Colonic mucosa (tissue), 4 donors: ENCODE data around the gene ACSF3. TPM values are rescaled to one million over a fixed set of nuclear protein-coding genes. Genes with fewer than 3 reads are reported as not detected.

Experiments used
- DNase-seq: peaks from one replicate; pipeline ENCODE4 v3.0.0-alpha.2; 2020
- H3K27ac ChIP-seq: fragments of 200-600 bp; one replicate; pipeline ENCODE4 v1.8.0; 2021
- H3K27me3 ChIP-seq: fragments of 200-600 bp; one replicate; pipeline ENCODE4 v1.8.0; 2021
- H3K36me3 ChIP-seq: fragments of 200-600 bp; one replicate; pipeline ENCODE4 v1.8.0; 2021
- H3K4me1 ChIP-seq: fragments of 200-600 bp; one replicate; pipeline ENCODE4 v1.8.0; 2021; ENCODE audit warnings: mild to moderate bottlenecking
- H3K4me3 ChIP-seq: fragments of 200-600 bp; one replicate; pipeline ENCODE4 v1.8.0; 2021
- H3K9ac ChIP-seq, 2 donors: one replicate each; pipeline ENCODE4 v1.7.0; 2013; ENCODE audit warnings: control low read depth in 2 of 2, low read depth in 2 of 2, low read length in 2 of 2
- H3K9me3 ChIP-seq: fragments of 200-600 bp; one replicate; pipeline ENCODE4 v1.8.0; 2021
- CTCF ChIP-seq: fragments of 200-600 bp; IDR thresholded peaks from one replicate; pipeline ENCODE4 v1.8.0; 2022; ENCODE audit warnings: antibody characterized with exemption, mild to moderate bottlenecking
- intact Hi-C: fragments of 100-400 bp; cut with DNase I; formaldehyde crosslinking; loops from one replicate; pipeline ENCODE4 v1.14.1; 2022
- total RNA-seq, 2 donors: library from RNA; stranded (reverse); fragmentation: NEBNext Ultra II Directional in 1 of 2; extraction: Animal tissue kit (Norgen Biotek cat#: 25700) in 1 of 2; gene quantifications; one replicate each; pipeline ENCODE4 v1.2.1, GENCODE V29; 2021
- donor health status: healthy.
- donor health status: DM: no; HTN: no; CAD: no.
- donor health status: DM: no; HTN: no; CAD: no.

Gene ACSF3
- total RNA-seq, 2 donors from 2014 or later: 60.2 TPM

- H3K27ac ChIP-seq: no peak overlapping the region
- DNase-seq: no peak
- intact Hi-C loops: no loop called here
- no peak for TF ChIP-seq CTCF
- H3K4me1 ChIP-seq: no peaks in the 10 kb centered on the region
- no peak overlapping the region for H3K9ac ChIP-seq
- H3K36me3 ChIP-seq: peaks cover 10% of the 10 kb centered on the region
- H3K27me3 ChIP-seq: no peaks in the 10 kb centered on the region
- no peak overlapping the region for H3K4me3 ChIP-seq
- no peaks in the 10 kb centered on the region for H3K9me3 ChIP-seq
Measured at GRCh38 chr16:89130448-89130847, 36.8 kb downstream of the ACSF3 start.

- H3K36me3 ChIP-seq: peaks cover 10% of the 10 kb centered on the region
- no peaks in the 10 kb centered on the region for H3K9me3 ChIP-seq
- no peak overlapping the region for H3K27ac ChIP-seq
- no peaks in the 10 kb centered on the region for H3K4me1 ChIP-seq
- intact Hi-C loops: no loop called here
- no peak for TF ChIP-seq CTCF
- no peak for DNase-seq
- H3K27me3 ChIP-seq: no peaks in the 10 kb centered on the region
- no peak overlapping the region for H3K4me3 ChIP-seq
- no peak overlapping the region for H3K9ac ChIP-seq
Measured at GRCh38 chr16:89131783-89132182, 38.1 kb downstream of the ACSF3 start.

DNA sequence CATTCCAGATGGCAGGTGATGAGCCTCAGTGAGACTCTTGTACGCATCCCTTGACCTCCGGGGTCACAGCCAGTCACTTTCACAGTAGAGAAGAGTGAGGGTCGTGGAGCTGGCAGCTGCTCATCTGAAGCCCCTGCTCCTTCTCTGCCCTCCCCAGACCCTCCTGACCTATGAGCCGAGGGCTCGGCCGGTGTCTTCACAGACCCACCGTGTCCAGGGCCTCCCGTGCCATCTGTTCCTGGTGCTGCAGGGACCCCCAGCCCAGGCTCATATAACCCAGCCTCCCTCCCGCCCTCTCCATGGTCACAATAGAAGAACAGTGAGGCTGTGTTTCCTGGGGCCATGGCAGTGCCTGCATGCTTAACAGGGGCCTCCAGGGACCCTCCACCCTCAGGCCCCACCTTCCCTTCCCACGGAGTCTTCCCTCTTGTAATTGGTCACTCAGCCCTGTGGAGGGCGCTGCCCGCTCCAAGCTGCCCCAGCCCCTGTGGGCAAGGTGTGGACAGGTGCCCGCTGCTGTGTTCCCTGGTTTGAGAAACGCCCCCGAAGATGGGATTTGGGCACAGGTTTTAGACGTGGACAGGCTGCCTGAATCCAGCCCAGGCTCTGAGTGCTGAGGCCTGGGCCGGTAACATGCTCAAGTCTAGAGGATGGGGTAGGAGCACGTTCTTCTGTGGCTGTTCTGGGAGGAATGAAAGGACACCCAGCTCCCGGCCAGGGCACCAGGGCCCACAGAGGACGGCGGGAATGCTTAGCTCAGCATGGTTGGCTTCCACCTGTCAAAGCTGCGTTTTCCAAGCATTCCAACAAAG lies 38.7 kb downstream of the ACSF3 start:
- H3K4me1 ChIP-seq: no peaks in the 10 kb centered on the region
- no peak overlapping the region for H3K4me3 ChIP-seq
- no peaks in the 10 kb centered on the region for H3K27me3 ChIP-seq
- H3K36me3 ChIP-seq: peaks cover 10% of the 10 kb centered on the region
- no peak for DNase-seq
- no peak overlapping the region for H3K9ac ChIP-seq
- no peaks in the 10 kb centered on the region for H3K9me3 ChIP-seq
- no peak for TF ChIP-seq CTCF
- intact Hi-C loops: no loop called here
- H3K27ac ChIP-seq: no peak overlapping the region

GRCh38 chr16:89133457-89134127 lies 39.9 kb downstream of the ACSF3 start:
- DNase-seq: no peak
- Histone ChIP-seq H3K36me3 (peaks cover 10% of the 10 kb centered on the region), H3K4me1 (no peaks in the 10 kb centered on the region), H3K27ac (no peak overlapping the region), H3K4me3 (no peak overlapping the region), H3K27me3 (no peaks in the 10 kb centered on the region), H3K9me3 (no peaks in the 10 kb centered on the region), H3K9ac (no peak overlapping the region)
- intact Hi-C loops: no loop called here
- no peak for TF ChIP-seq CTCF

DNA sequence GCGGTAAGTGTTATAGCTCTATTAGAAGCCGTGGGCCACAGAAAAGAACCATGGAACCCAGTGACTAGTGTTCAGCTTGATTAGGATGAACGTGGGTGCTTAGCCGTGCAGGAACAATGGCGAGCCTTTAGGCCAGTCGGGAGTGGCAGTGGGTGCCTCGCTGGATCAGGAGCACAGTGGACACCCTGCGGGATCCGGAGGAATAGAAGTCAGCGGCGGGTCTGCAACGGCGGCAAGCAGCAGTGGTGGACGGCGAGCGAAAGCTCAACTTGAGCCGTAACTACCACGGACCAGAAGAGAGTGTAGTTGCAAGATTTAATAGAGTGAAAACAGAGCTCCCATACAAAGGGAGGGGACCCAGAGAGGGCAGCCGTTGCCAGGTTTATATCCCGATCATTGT lies 40.6 kb downstream of the ACSF3 start:
- Histone ChIP-seq H3K9me3 (no peaks in the 10 kb centered on the region), H3K27me3 (no peaks in the 10 kb centered on the region), H3K4me1 (no peaks in the 10 kb centered on the region), H3K9ac (no peak overlapping the region), H3K36me3 (peaks cover 10% of the 10 kb centered on the region), H3K27ac (no peak overlapping the region), H3K4me3 (no peak overlapping the region)
- TF ChIP-seq CTCF: no peak
- intact Hi-C loops: no loop called here
- no peak for DNase-seq
